ENCODE results near the gene ADAMTS2.

- no peak for TF ChIP-seq CTCF (IDR thresholded peaks at IDR 0.05; ENCODE audit: insufficient read depth, low read depth, low read length)
- TF ChIP-seq EZH2 (IDR thresholded peaks at IDR 0.05; ENCODE audit: insufficient read depth, low read length) = no peak
These were observed 122.8 kb downstream of the ADAMTS2 start for GRCh38 chr5:179222246-179223017.

Measured in astrocyte (in vitro differentiated cells and primary cell).